Measurements from ENCODE around the gene INSYN2B.

Gene INSYN2B

DNA sequence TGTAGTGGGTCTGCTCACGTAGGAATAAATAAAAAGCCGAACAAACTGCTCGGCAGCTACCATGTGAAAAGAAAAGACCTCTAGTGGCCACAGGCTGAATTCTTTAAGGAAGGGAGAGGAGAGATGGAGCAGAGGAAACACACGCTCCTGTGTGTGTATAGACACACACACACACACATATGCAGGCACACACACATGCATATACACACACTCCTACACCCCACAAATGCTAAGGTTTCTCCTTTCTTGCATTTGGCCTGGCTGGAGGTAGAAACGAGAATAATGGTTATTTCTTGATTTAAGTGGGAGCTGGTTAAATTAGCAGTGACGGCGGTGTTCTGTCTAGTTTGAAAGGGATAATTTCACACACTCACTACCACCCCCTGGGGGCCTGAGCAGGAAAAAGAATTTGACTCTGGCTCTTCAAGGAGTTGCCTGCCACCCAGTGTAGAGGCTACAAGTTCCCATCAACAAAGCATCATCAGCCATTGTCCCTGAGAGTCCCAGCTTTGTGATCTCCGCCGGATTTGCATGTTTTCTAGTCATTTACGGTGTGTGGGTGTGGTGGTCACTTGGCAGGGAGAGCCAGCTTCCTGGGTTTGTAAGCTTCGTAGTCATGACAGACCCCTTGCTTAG is at the start of gene INSYN2B:
INSYN2B (minus strand) TSS at position 78 of the 636 bp plus-strand sequence. CDS start 96,597 bp downstream, outside the sequence.
- no peaks in the 10 kb centered on the region for H3K27me3 ChIP-seq (ENCODE audit: insufficient read depth, insufficient read length)
- peak; percentile 88 for DNase-seq (ENCODE audit: low read depth, low spot score)
- H3K9me3 ChIP-seq (ENCODE audit: insufficient read depth, low read length) = no peaks in the 10 kb centered on the region
- H3K36me3 ChIP-seq (ENCODE audit: insufficient read depth, insufficient read length, low read length) = no peaks in the 10 kb centered on the region
- no peaks in the 10 kb centered on the region for H3K4me1 ChIP-seq (ENCODE audit: insufficient read depth, insufficient read length)
- peak within 1 kb of the TSS; percentile 12 for H3K4me3 ChIP-seq (ENCODE audit: insufficient read length, low read depth)
- TF ChIP-seq YY1 (IDR thresholded peaks at IDR 0.05; ENCODE audit: insufficient read depth, insufficient read length) = no peak
- no peak for TF ChIP-seq ZNF274 (IDR thresholded peaks at IDR 0.05; ENCODE audit: low read depth, low read length)
- TF ChIP-seq SUZ12 (IDR thresholded peaks at IDR 0.05; ENCODE audit: extremely low read depth, insufficient read depth, insufficient read length) = no peak
- peak within 1 kb of the TSS; percentile 39 for H3K9ac ChIP-seq (ENCODE audit: insufficient read length, low read depth)

- Histone ChIP-seq H3K9ac (ENCODE audit: insufficient read length, low read depth) (no peak overlapping the region), H3K27me3 (ENCODE audit: insufficient read depth, insufficient read length) (peaks cover 2% of the 10 kb centered on the region), H3K4me3 (ENCODE audit: insufficient read length, low read depth) (no peak overlapping the region), H3K9me3 (ENCODE audit: insufficient read depth, low read length) (no peaks in the 10 kb centered on the region), H3K36me3 (ENCODE audit: insufficient read depth, insufficient read length, low read length) (no peaks in the 10 kb centered on the region), H3K4me1 (ENCODE audit: insufficient read depth, insufficient read length) (no peaks in the 10 kb centered on the region)
- TF ChIP-seq SUZ12 (IDR thresholded peaks at IDR 0.05; ENCODE audit: extremely low read depth, insufficient read depth, insufficient read length) (no peak), YY1 (IDR thresholded peaks at IDR 0.05; ENCODE audit: insufficient read depth, insufficient read length) (no peak), ZNF274 (IDR thresholded peaks at IDR 0.05; ENCODE audit: low read depth, low read length) (no peak)
- DNase-seq (ENCODE audit: low read depth, low spot score) = no peak
These were observed 47.8 kb upstream of the INSYN2B start for GRCh38 chr5:170028124-170028523.

- Histone ChIP-seq H3K9me3 (ENCODE audit: insufficient read depth, low read length) (no peaks in the 10 kb centered on the region), H3K4me1 (ENCODE audit: insufficient read depth, insufficient read length) (no peaks in the 10 kb centered on the region), H3K4me3 (ENCODE audit: insufficient read length, low read depth) (no peak overlapping the region), H3K27me3 (ENCODE audit: insufficient read depth, insufficient read length) (peaks cover 2% of the 10 kb centered on the region), H3K9ac (ENCODE audit: insufficient read length, low read depth) (no peak overlapping the region), H3K36me3 (ENCODE audit: insufficient read depth, insufficient read length, low read length) (no peaks in the 10 kb centered on the region)
- no peak for DNase-seq (ENCODE audit: low read depth, low spot score)
- TF ChIP-seq SUZ12 (IDR thresholded peaks at IDR 0.05; ENCODE audit: extremely low read depth, insufficient read depth, insufficient read length) (no peak), ZNF274 (IDR thresholded peaks at IDR 0.05; ENCODE audit: low read depth, low read length) (no peak), YY1 (IDR thresholded peaks at IDR 0.05; ENCODE audit: insufficient read depth, insufficient read length) (no peak)
These were observed 45.6 kb upstream of the INSYN2B start for GRCh38 chr5:170025853-170026252.

DNA sequence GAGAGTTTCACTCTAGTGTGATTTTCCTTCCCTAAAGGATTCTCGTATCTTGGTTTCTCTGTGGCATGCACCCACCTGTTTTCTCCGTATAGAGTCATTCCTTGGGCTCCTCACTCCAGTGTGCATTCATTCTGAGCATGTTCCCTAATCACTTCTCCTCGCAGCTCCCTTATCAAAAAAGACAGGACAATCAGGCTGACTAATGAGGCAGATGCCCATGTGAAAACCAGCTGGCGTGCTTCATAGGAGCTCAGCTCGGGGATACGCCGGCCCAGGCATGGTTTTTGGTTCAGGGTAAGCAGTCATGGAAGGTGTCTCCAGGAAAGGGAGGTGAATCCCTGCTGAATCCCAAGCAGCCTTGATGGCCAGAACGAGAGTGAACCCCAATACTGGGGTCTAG is 41.2 kb upstream of the INSYN2B start:
- no peaks in the 10 kb centered on the region for H3K9me3 ChIP-seq (ENCODE audit: insufficient read depth, low read length)
- H3K27me3 ChIP-seq (ENCODE audit: insufficient read depth, insufficient read length) = peaks cover 2% of the 10 kb centered on the region
- no peak for DNase-seq (ENCODE audit: low read depth, low spot score)
- H3K9ac ChIP-seq (ENCODE audit: insufficient read length, low read depth) = no peak overlapping the region
- H3K4me1 ChIP-seq (ENCODE audit: insufficient read depth, insufficient read length) = no peaks in the 10 kb centered on the region
- H3K4me3 ChIP-seq (ENCODE audit: insufficient read length, low read depth) = no peak overlapping the region
- H3K36me3 ChIP-seq (ENCODE audit: insufficient read depth, insufficient read length, low read length) = no peaks in the 10 kb centered on the region
- no peak for TF ChIP-seq ZNF274 (IDR thresholded peaks at IDR 0.05; ENCODE audit: low read depth, low read length)
- TF ChIP-seq YY1 (IDR thresholded peaks at IDR 0.05; ENCODE audit: insufficient read depth, insufficient read length) = no peak

DNA sequence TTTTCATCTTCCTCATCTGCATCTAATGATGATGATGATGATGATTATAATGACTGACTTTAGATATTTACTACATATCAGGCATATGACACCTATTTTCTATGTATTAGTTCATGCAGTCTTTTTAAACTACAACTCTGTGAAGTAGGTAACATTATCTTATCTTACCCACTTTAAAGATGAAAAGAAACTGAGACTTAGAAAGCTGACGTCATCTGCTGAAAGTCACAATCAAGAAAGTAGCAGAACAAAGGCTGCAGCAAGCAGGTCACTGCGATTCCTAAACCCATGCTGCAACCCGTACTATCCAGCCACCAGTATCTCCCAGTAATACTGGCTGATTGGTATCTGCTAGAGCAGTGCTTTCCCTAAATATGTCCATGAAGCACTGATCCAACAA is 40.1 kb upstream of the INSYN2B start:
- H3K4me3 ChIP-seq (ENCODE audit: insufficient read length, low read depth) = no peak overlapping the region
- no peak overlapping the region for H3K9ac ChIP-seq (ENCODE audit: insufficient read length, low read depth)
- no peaks in the 10 kb centered on the region for H3K4me1 ChIP-seq (ENCODE audit: insufficient read depth, insufficient read length)
- no peaks in the 10 kb centered on the region for H3K9me3 ChIP-seq (ENCODE audit: insufficient read depth, low read length)
- no peak for TF ChIP-seq ZNF274 (IDR thresholded peaks at IDR 0.05; ENCODE audit: low read depth, low read length)
- no peak for TF ChIP-seq YY1 (IDR thresholded peaks at IDR 0.05; ENCODE audit: insufficient read depth, insufficient read length)
- no peak for TF ChIP-seq SUZ12 (IDR thresholded peaks at IDR 0.05; ENCODE audit: extremely low read depth, insufficient read depth, insufficient read length)
- H3K27me3 ChIP-seq (ENCODE audit: insufficient read depth, insufficient read length) = no peaks in the 10 kb centered on the region
- DNase-seq (ENCODE audit: low read depth, low spot score) = no peak
- no peaks in the 10 kb centered on the region for H3K36me3 ChIP-seq (ENCODE audit: insufficient read depth, insufficient read length, low read length)

DNA sequence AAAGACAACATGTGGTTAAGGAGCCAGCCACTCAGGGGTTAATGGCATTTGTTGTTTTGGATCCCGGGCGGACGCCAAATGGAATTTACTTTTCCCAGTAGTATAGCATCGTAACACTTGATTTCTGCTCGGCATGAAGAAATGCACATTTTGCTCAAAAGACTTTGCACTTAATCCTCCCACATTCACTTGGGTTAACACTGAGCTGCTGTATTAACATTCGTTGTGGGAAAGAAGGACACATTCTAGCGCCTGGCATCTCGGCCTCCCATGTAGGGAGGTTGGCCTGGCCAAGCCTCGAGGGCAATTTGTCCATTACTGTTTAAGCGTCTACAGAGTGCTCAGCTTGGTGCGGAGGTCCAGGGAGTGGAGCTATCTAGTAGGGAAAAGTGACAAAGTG is 32.3 kb upstream of the INSYN2B start:
- TF ChIP-seq SUZ12 (IDR thresholded peaks at IDR 0.05; ENCODE audit: extremely low read depth, insufficient read depth, insufficient read length) (no peak), ZNF274 (IDR thresholded peaks at IDR 0.05; ENCODE audit: low read depth, low read length) (no peak), YY1 (IDR thresholded peaks at IDR 0.05; ENCODE audit: insufficient read depth, insufficient read length) (no peak)
- H3K9me3 ChIP-seq (ENCODE audit: insufficient read depth, low read length) = no peaks in the 10 kb centered on the region
- H3K27me3 ChIP-seq (ENCODE audit: insufficient read depth, insufficient read length) = no peaks in the 10 kb centered on the region
- no peak for DNase-seq (ENCODE audit: low read depth, low spot score)
- no peaks in the 10 kb centered on the region for H3K4me1 ChIP-seq (ENCODE audit: insufficient read depth, insufficient read length)
- H3K9ac ChIP-seq (ENCODE audit: insufficient read length, low read depth) = no peak overlapping the region
- no peak overlapping the region for H3K4me3 ChIP-seq (ENCODE audit: insufficient read length, low read depth)
- no peaks in the 10 kb centered on the region for H3K36me3 ChIP-seq (ENCODE audit: insufficient read depth, insufficient read length, low read length)

DNA sequence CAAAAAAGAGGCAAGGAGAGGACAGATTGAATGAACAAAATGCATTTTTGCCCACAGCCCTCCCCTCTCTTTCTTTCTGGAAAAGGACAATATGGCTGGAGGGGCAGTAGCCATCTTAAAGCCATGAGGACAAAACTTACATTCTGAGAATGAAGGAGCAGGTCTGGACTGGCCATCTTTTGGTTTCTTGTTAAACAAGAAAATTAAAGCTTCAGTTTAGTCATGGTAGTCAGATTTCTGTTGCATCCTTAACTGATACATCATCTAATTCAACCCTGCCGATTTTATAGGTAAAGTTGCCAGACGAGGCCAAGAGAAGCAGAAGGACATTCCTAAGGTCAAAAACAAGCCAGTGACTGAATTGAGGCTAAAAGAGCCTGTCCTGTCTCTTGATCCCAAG is 31.5 kb upstream of the INSYN2B start:
- Histone ChIP-seq H3K4me3 (ENCODE audit: insufficient read length, low read depth) (no peak overlapping the region), H3K36me3 (ENCODE audit: insufficient read depth, insufficient read length, low read length) (no peaks in the 10 kb centered on the region), H3K9me3 (ENCODE audit: insufficient read depth, low read length) (no peaks in the 10 kb centered on the region), H3K27me3 (ENCODE audit: insufficient read depth, insufficient read length) (no peaks in the 10 kb centered on the region), H3K4me1 (ENCODE audit: insufficient read depth, insufficient read length) (no peaks in the 10 kb centered on the region), H3K9ac (ENCODE audit: insufficient read length, low read depth) (no peak overlapping the region)
- DNase-seq (ENCODE audit: low read depth, low spot score) = no peak
- TF ChIP-seq SUZ12 (IDR thresholded peaks at IDR 0.05; ENCODE audit: extremely low read depth, insufficient read depth, insufficient read length) (no peak), YY1 (IDR thresholded peaks at IDR 0.05; ENCODE audit: insufficient read depth, insufficient read length) (no peak), ZNF274 (IDR thresholded peaks at IDR 0.05; ENCODE audit: low read depth, low read length) (no peak)

Measured in NT2/D1 (cell line).